ENCODE data around the gene TLR10. TPM values are rescaled to one million over a fixed set of nuclear protein-coding genes. Genes with fewer than 3 reads are reported as not detected.
A peak's percentile ranks its signal among the peaks of the same experiment; 100 is the strongest.

The TLR10 gene
- total and polyA plus RNA-seq, 5 donors = 0.06 TPM; not detected in 4

DNA sequence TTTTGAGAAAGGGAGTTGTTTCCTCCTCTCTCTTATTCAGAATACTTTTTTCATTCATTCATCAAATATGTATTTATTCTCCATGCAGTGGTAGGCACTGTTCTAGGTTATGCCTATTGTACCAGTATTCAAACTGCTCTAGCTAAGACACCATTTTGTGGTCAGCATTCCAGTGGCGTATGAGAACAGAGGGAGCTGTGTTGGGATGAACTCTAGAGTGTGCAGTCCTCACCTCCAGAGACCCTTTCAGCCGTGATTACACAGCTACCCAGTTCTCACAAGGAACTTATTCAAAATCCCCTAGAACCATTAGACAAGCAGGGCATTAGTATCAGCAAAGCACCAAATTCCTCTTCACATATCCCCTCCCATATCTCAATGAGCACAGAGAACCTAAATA lies 17.6 kb upstream of the TLR10 start:
- no peak overlapping the region for H3K27ac ChIP-seq (ENCODE audit: low read length)
- intact Hi-C loops (cut with DNase I) = no loop called here
- no peak for DNase-seq
- H3K4me3 ChIP-seq (ENCODE audit: low read length) = no peak overlapping the region
- H3K4me1 ChIP-seq (ENCODE audit: control insufficient read depth, insufficient read depth, low read length) = no peaks in the 10 kb centered on the region
- H3K9me3 ChIP-seq (ENCODE audit: control insufficient read depth, low read length) = no peaks in the 10 kb centered on the region
- ATAC-seq = no peak
- H3K27me3 ChIP-seq (ENCODE audit: control insufficient read depth, insufficient read depth) = no peaks in the 10 kb centered on the region
- 85% methylated on average over 2 of the region's 2 CpGs for WGBS

GRCh38 chr4:38795087-38795486 lies 12.3 kb upstream of the TLR10 start:
- no peak overlapping the region for H3K4me3 ChIP-seq (ENCODE audit: low read length)
- no peaks in the 10 kb centered on the region for H3K4me1 ChIP-seq (ENCODE audit: control insufficient read depth, insufficient read depth, low read length)
- 84% methylated on average over 3 of the region's 3 CpGs for WGBS
- intact Hi-C loops (cut with DNase I) = no loop called here
- DNase-seq = no peak
- H3K9me3 ChIP-seq (ENCODE audit: control insufficient read depth, low read length) = no peaks in the 10 kb centered on the region
- H3K27ac ChIP-seq (ENCODE audit: low read length) = no peak overlapping the region
- no peak for ATAC-seq
- no peaks in the 10 kb centered on the region for H3K27me3 ChIP-seq (ENCODE audit: control insufficient read depth, insufficient read depth)

GRCh38 chr4:38794051-38794450 lies 11.3 kb upstream of the TLR10 start:
- Histone ChIP-seq H3K4me3 (ENCODE audit: low read length) (no peak overlapping the region), H3K27ac (ENCODE audit: low read length) (no peak overlapping the region), H3K4me1 (ENCODE audit: control insufficient read depth, insufficient read depth, low read length) (no peaks in the 10 kb centered on the region), H3K9me3 (ENCODE audit: control insufficient read depth, low read length) (no peaks in the 10 kb centered on the region), H3K27me3 (ENCODE audit: control insufficient read depth, insufficient read depth) (no peaks in the 10 kb centered on the region)
- ATAC-seq (no peak), DNase-seq (no peak)
- 72% methylated on average over 2 of the region's 2 CpGs for WGBS
- intact Hi-C loops (cut with DNase I) = no loop called here

DNA sequence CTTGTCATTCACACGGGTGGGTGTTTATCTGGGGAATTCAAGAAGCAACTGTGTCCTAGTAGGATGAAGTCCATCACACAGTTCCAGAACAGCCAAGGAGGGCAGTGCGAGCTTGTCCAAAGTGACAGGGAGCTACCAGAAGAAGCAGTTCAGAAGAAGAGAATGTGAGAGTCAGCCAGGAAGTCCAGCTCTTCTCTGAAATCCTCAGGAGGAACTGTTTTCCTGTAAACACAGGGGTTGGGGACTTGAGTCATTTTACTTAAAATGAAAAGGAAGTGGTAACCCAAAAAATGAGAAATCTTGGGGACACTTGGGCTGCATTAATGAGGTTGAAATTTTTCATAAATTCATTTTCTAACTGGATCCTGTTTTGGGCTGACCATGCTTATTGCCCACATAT lies 8.2 kb upstream of the TLR10 start:
- intact Hi-C loops (cut with DNase I) = no loop called here
- no peak overlapping the region for H3K27ac ChIP-seq (ENCODE audit: low read length)
- no peak for DNase-seq
- 63% methylated on average over 2 of the region's 2 CpGs for WGBS
- no peaks in the 10 kb centered on the region for H3K27me3 ChIP-seq (ENCODE audit: control insufficient read depth, insufficient read depth)
- no peak overlapping the region for H3K4me3 ChIP-seq (ENCODE audit: low read length)
- ATAC-seq = peak in 1 of 2 donors; percentile 36
- H3K9me3 ChIP-seq (ENCODE audit: control insufficient read depth, low read length) = no peaks in the 10 kb centered on the region
- H3K4me1 ChIP-seq (ENCODE audit: control insufficient read depth, insufficient read depth, low read length) = no peaks in the 10 kb centered on the region

- DNase-seq (no peak), ATAC-seq (no peak)
- Histone ChIP-seq H3K4me1 (ENCODE audit: control insufficient read depth, insufficient read depth, low read length) (no peaks in the 10 kb centered on the region), H3K27ac (ENCODE audit: low read length) (no peak overlapping the region), H3K9me3 (ENCODE audit: control insufficient read depth, low read length) (no peaks in the 10 kb centered on the region), H3K4me3 (ENCODE audit: low read length) (no peak overlapping the region), H3K27me3 (ENCODE audit: control insufficient read depth, insufficient read depth) (no peaks in the 10 kb centered on the region)
- intact Hi-C loops (cut with DNase I) = no loop called here
- WGBS = 56% methylated on average over 1 of the region's 1 CpG
Observed at GRCh38 chr4:38788317-38788716, 5.5 kb upstream of the TLR10 start.

GRCh38 chr4:38787693-38788092 lies 4.9 kb upstream of the TLR10 start:
- intact Hi-C loops (cut with DNase I) = no loop called here
- 86% methylated on average over 4 of the region's 4 CpGs for WGBS

GRCh38 chr4:38785901-38786402 lies 3.2 kb upstream of the TLR10 start:
- H3K27ac ChIP-seq (ENCODE audit: low read length) = no peak overlapping the region
- peak; percentile 67 to 71 for ATAC-seq
- H3K4me3 ChIP-seq (ENCODE audit: low read length) = no peak overlapping the region
- peak in 1 of 3 donors; percentile 71 for DNase-seq
- no peaks in the 10 kb centered on the region for H3K27me3 ChIP-seq (ENCODE audit: control insufficient read depth, insufficient read depth)
- 83% methylated on average over 8 of the region's 8 CpGs for WGBS
- intact Hi-C loops (cut with DNase I) = no loop called here
- no peaks in the 10 kb centered on the region for H3K9me3 ChIP-seq (ENCODE audit: control insufficient read depth, low read length)
- no peaks in the 10 kb centered on the region for H3K4me1 ChIP-seq (ENCODE audit: control insufficient read depth, insufficient read depth, low read length)

More at GRCh38 chr4:38787693-38788092, 4.9 kb upstream of the TLR10 start:
- DNase-seq = no peak
- Histone ChIP-seq H3K9me3 (ENCODE audit: control insufficient read depth, low read length) (no peaks in the 10 kb centered on the region), H3K4me1 (ENCODE audit: control insufficient read depth, insufficient read depth, low read length) (no peaks in the 10 kb centered on the region), H3K27ac (ENCODE audit: low read length) (no peak overlapping the region), H3K27me3 (ENCODE audit: control insufficient read depth, insufficient read depth) (no peaks in the 10 kb centered on the region), H3K4me3 (ENCODE audit: low read length) (no peak overlapping the region)
- no peak for ATAC-seq

GRCh38 chr4:38785041-38785790 lies 2.4 kb upstream of the TLR10 start:
- Histone ChIP-seq H3K27ac (ENCODE audit: low read length) (no peak overlapping the region), H3K27me3 (ENCODE audit: control insufficient read depth, insufficient read depth) (no peaks in the 10 kb centered on the region), H3K4me1 (ENCODE audit: control insufficient read depth, insufficient read depth, low read length) (no peaks in the 10 kb centered on the region), H3K4me3 (ENCODE audit: low read length) (no peak overlapping the region), H3K9me3 (ENCODE audit: control insufficient read depth, low read length) (no peaks in the 10 kb centered on the region)
- 63% methylated on average over 6 of the region's 6 CpGs for WGBS
- DNase-seq (no peak), ATAC-seq (no peak)
- intact Hi-C loops (cut with DNase I) = no loop called here

DNA sequence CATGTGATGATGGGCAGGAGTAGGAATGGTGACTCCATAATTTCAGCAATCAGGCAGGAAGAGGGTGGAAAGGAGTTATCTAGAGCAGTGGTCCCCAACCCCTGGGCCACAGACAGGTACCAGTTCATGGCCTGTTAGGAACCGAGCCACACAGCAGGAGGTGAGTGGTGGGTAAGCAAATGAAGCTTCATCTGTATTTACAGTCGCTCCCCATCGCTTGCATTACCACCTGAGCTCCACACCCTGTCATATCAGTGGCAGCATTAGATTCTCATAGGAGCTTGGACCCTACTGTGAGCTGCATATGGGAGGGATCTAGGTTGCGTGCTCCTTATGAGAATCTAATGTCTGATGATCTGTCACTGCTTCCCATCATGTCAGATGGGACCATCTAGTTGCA lies 1.4 kb upstream of the TLR10 start:
- H3K4me3 ChIP-seq (ENCODE audit: low read length) = no peak overlapping the region
- no peaks in the 10 kb centered on the region for H3K9me3 ChIP-seq (ENCODE audit: control insufficient read depth, low read length)
- DNase-seq (no peak), ATAC-seq (no peak)
- WGBS = 92% methylated on average over 4 of the region's 4 CpGs
- H3K27me3 ChIP-seq (ENCODE audit: control insufficient read depth, insufficient read depth) = no peaks in the 10 kb centered on the region
- H3K4me1 ChIP-seq (ENCODE audit: control insufficient read depth, insufficient read depth, low read length) = no peaks in the 10 kb centered on the region
- H3K27ac ChIP-seq (ENCODE audit: low read length) = no peak overlapping the region
- intact Hi-C loops (cut with DNase I) = no loop called here

GRCh38 chr4:38783109-38783460 lies 295 bp upstream of the TLR10 start:
- no peak for DNase-seq
- H3K9me3 ChIP-seq (ENCODE audit: control insufficient read depth, low read length) = no peaks in the 10 kb centered on the region
- no peak overlapping the region for H3K27ac ChIP-seq (ENCODE audit: low read length)
- WGBS = 82% methylated on average over 8 of the region's 8 CpGs
- ATAC-seq = no peak
- no peak overlapping the region for H3K4me3 ChIP-seq (ENCODE audit: low read length)
- H3K27me3 ChIP-seq (ENCODE audit: control insufficient read depth, insufficient read depth) = no peaks in the 10 kb centered on the region
- no peaks in the 10 kb centered on the region for H3K4me1 ChIP-seq (ENCODE audit: control insufficient read depth, insufficient read depth, low read length)
- intact Hi-C loops (cut with DNase I) = loop anchor here in 1 of 4 donors (2.0 kb wide), 1 partner anchor 22 kb away; no protein-coding TSS in a partner anchor

GRCh38 chr4:38781854-38782261 lies 932 bp downstream of the TLR10 start:
- Histone ChIP-seq H3K27me3 (ENCODE audit: control insufficient read depth, insufficient read depth) (no peaks in the 10 kb centered on the region), H3K9me3 (ENCODE audit: control insufficient read depth, low read length) (no peaks in the 10 kb centered on the region), H3K4me1 (ENCODE audit: control insufficient read depth, insufficient read depth, low read length) (no peaks in the 10 kb centered on the region), H3K27ac (ENCODE audit: low read length) (no peak overlapping the region), H3K4me3 (ENCODE audit: low read length) (no peak overlapping the region)
- DNase-seq (no peak), ATAC-seq (no peak)
- 94% methylated on average over 4 of the region's 4 CpGs for WGBS
- intact Hi-C loops (cut with DNase I) = loop anchor here in 1 of 4 donors (2.0 kb wide), 1 partner anchor 21 kb away; no protein-coding TSS in a partner anchor
